GM18520 (cell line): ENCODE results near the gene AKR1B1.

ENCODE experiments used
- ATAC-seq: cut with Tn5 transposase; IDR thresholded peaks from one replicate; pipeline ENCODE4 v1.9.1; 2021; ENCODE audit not compliant: unreplicated experiment

Gene AKR1B1

GRCh38 chr7:134446446-134446845 is 12.5 kb downstream of the AKR1B1 start:
- ATAC-seq = no peak

GRCh38 chr7:134444961-134445315 is 14.0 kb downstream of the AKR1B1 start:
- no peak for ATAC-seq

GRCh38 chr7:134444198-134444960 is 14.5 kb downstream of the AKR1B1 start:
- ATAC-seq = no peak

- ATAC-seq = no peak
Observed at GRCh38 chr7:134443396-134444070, 15.4 kb downstream of the AKR1B1 start.

- ATAC-seq = no peak
Observed at GRCh38 chr7:134442441-134443220, 16.3 kb downstream of the AKR1B1 start.

- no peak for ATAC-seq
Observed at GRCh38 chr7:134441264-134441663, 17.6 kb downstream of the AKR1B1 start.

GRCh38 chr7:134440476-134440875 is 18.4 kb downstream of the AKR1B1 start:
- ATAC-seq = no peak

GRCh38 chr7:134440067-134440466 is 18.8 kb downstream of the AKR1B1 start:
- ATAC-seq = no peak

- no peak for ATAC-seq
Observed at GRCh38 chr7:134438946-134439345, 20.0 kb downstream of the AKR1B1 start.

- ATAC-seq = no peak
Observed at GRCh38 chr7:134435161-134435920, 23.6 kb downstream of the AKR1B1 start.

- ATAC-seq = no peak
Observed at GRCh38 chr7:134434701-134435100, 24.2 kb downstream of the AKR1B1 start.

GRCh38 chr7:134433430-134433829 is 25.5 kb downstream of the AKR1B1 start:
- no peak for ATAC-seq

GRCh38 chr7:134432296-134433152 is 26.4 kb downstream of the AKR1B1 start:
- peak; percentile 83 for ATAC-seq

GRCh38 chr7:134431815-134432214 is 27.1 kb downstream of the AKR1B1 start:
- ATAC-seq = no peak

GRCh38 chr7:134429481-134429880 is 29.4 kb downstream of the AKR1B1 start:
- no peak for ATAC-seq

GRCh38 chr7:134428942-134429341 is 30.0 kb downstream of the AKR1B1 start:
- no peak for ATAC-seq

GRCh38 chr7:134427896-134428295 is 31.0 kb downstream of the AKR1B1 start:
- ATAC-seq = no peak

- no peak for ATAC-seq
Observed at GRCh38 chr7:134425777-134426176, 33.1 kb downstream of the AKR1B1 start.

GRCh38 chr7:134422638-134423037 is 36.3 kb downstream of the AKR1B1 start:
- ATAC-seq = no peak

GRCh38 chr7:134422008-134422407 is 36.9 kb downstream of the AKR1B1 start:
- ATAC-seq = no peak
